HepG2 (cell line): ENCODE data around the gene CIBAR2. TPM values are rescaled to one million over a fixed set of nuclear protein-coding genes. Genes with fewer than 3 reads are reported as not detected.

Experiments used
- ADNP ChIP-seq: sonication (generic); formaldehyde crosslinking; IDR thresholded peaks from 2 replicates; pipeline ENCODE4 v1.4.0; 2020; ENCODE audit warnings: missing genetic modification reagents
- BCLAF1 ChIP-seq: fragments of 450-650 bp; IDR thresholded peaks from 2 replicates; pipeline ENCODE4 v1.6.1; 2017; ENCODE audit warnings: mild to moderate bottlenecking
- CBX2 ChIP-seq, 2 experiments: fragments of 200-600 bp in 1 of 2; sonication (generic); formaldehyde crosslinking in 1 of 2; IDR thresholded peaks; 2 replicates each; pipeline versions ENCODE4 v1.7.0 to v1.8.1; 2018 to 2022; ENCODE audit warnings: low read depth in 2 of 2, low read length in 1 of 2, mild to moderate bottlenecking in 1 of 2, missing genetic modification reagents in 1 of 2
- FOXM1 ChIP-seq: sonication (generic); formaldehyde crosslinking; IDR thresholded peaks from 2 replicates; pipeline ENCODE4 v1.5.0; 2020; ENCODE audit warnings: missing genetic modification reagents
- HBP1 ChIP-seq: IDR thresholded peaks from 2 replicates; pipeline ENCODE4 v1.6.1; 2016; ENCODE audit warnings: low read depth, control low read depth
- HNRNPLL ChIP-seq: fragments of 200-400 bp; formaldehyde crosslinking; IDR thresholded peaks from 2 replicates; pipeline ENCODE4 v1.6.1; 2017; ENCODE audit warnings: mild to moderate bottlenecking, low read depth, low read length; ENCODE audit not compliant: poor library complexity, severe bottlenecking
- TBX2 ChIP-seq: sonication (generic); formaldehyde crosslinking; IDR thresholded peaks from 2 replicates; pipeline ENCODE4 v1.5.0; 2020; ENCODE audit warnings: missing genetic modification reagents, mild to moderate bottlenecking, borderline replicate concordance
- TEAD2 ChIP-seq: sonication (generic); formaldehyde crosslinking; IDR thresholded peaks from 2 replicates; pipeline ENCODE4 v1.9.0; 2021; ENCODE audit warnings: missing genetic modification reagents
- YEATS2 ChIP-seq: sonication (generic); formaldehyde crosslinking; IDR thresholded peaks from 2 replicates; pipeline ENCODE4 v1.4.0; 2020; ENCODE audit warnings: missing genetic modification reagents, borderline replicate concordance
- ZBTB3 ChIP-seq: sonication (generic); formaldehyde crosslinking; IDR thresholded peaks from 2 replicates; pipeline ENCODE4 v1.4.0; 2020; ENCODE audit warnings: low read depth, mild to moderate bottlenecking, moderate library complexity, missing genetic modification reagents, borderline replicate concordance
- ZBTB46 ChIP-seq: sonication (generic); formaldehyde crosslinking; IDR thresholded peaks from 2 replicates; pipeline ENCODE4 v1.4.0; 2020; ENCODE audit warnings: mild to moderate bottlenecking, missing genetic modification reagents, borderline replicate concordance
- ZFP36L1 ChIP-seq: sonication (generic); formaldehyde crosslinking; IDR thresholded peaks from 2 replicates; pipeline ENCODE4 v1.8.0; 2022; ENCODE audit warnings: mild to moderate bottlenecking, missing genetic modification reagents, moderate library complexity
- ZNF235 ChIP-seq: sonication (generic); formaldehyde crosslinking; IDR thresholded peaks from 2 replicates; pipeline ENCODE4 v1.8.1; 2023; ENCODE audit warnings: mild to moderate bottlenecking, missing genetic modification reagents, borderline replicate concordance
- ZNF350 ChIP-seq: sonication (generic); formaldehyde crosslinking; IDR thresholded peaks from 2 replicates; pipeline ENCODE4 v1.4.0; 2020; ENCODE audit warnings: mild to moderate bottlenecking, low read depth, missing genetic modification reagents, borderline replicate concordance
- ZNF547 ChIP-seq: sonication (generic); formaldehyde crosslinking; IDR thresholded peaks from 2 replicates; pipeline ENCODE4 v1.5.1; 2020; ENCODE audit warnings: mild to moderate bottlenecking, missing genetic modification reagents
- ZNF629 ChIP-seq: sonication (generic); formaldehyde crosslinking; conservative IDR thresholded peaks from 2 replicates; pipeline ENCODE4 v1.5.0; 2020; ENCODE audit warnings: missing genetic modification reagents
- ZNF687 ChIP-seq: sonication (generic); formaldehyde crosslinking; IDR thresholded peaks from 2 replicates; pipeline ENCODE4 v1.5.1; 2020; ENCODE audit warnings: mild to moderate bottlenecking, missing genetic modification reagents, moderate library complexity
- ZSCAN5A ChIP-seq: sonication (generic); formaldehyde crosslinking; IDR thresholded peaks from 2 replicates; pipeline ENCODE4 v1.8.0; 2022; ENCODE audit warnings: mild to moderate bottlenecking, missing genetic modification reagents, borderline replicate concordance
- polyA plus RNA-seq, 8 experiments: library from polyadenylated mRNA; depleted of rRNA in 3 of 8; stranded (reverse) in 7 of 8; unstranded in 1 of 8; fragments of >200 nt; fragmentation: Illumina TruSeq in 4 of 8; extraction: Trizol in 4 of 8; gene quantifications; 2 replicates each; pipeline versions ENCODE4 v1.2.1 to v1.2.3, GENCODE V29; 2011 to 2016; ENCODE audit warnings: low read depth in 4 of 8, missing spikeins in 1 of 8, mixed read lengths in 1 of 8; ENCODE audit not compliant: insufficient read depth in 1 of 8
- total RNA-seq, 5 experiments: library from RNA; depleted of rRNA; stranded (reverse); fragments of >200 nt; fragmentation: Illumina TruSeq; extraction: Trizol; gene quantifications; 2 replicates each; pipeline ENCODE4 v1.2.3, GENCODE V29; 2016; ENCODE audit warnings: low read depth in 1 of 5

The CIBAR2 gene
- total and polyA plus RNA-seq, 2 of the 13 experiments (the other 11 are each of a cell fraction or from before 2014, with no cell fraction given): not detected

GRCh38 chr16:85153656-85154091 is 41.4 kb upstream of the CIBAR2 start (continued):
- TF ChIP-seq ZNF687 (CRISPR knock-in tag) (peak; percentile 72), ZNF350 (no peak; the same call in 1 of the 2 replicates), TBX2 (CRISPR knock-in tag) (no peak), ZBTB46 (CRISPR knock-in tag) (no peak), TEAD2 (CRISPR knock-in tag) (no peak), YEATS2 (no peak), ZFP36L1 (no peak), ZBTB3 (CRISPR knock-in tag) (no peak), CBX2 (IDR thresholded peaks at IDR 0.05; ENCODE audit: low read depth, low read length) (no peak), CBX2 (CRISPR knock-in tag; IDR thresholded peaks at IDR 0.05; ENCODE audit: low read depth) (no peak), HNRNPLL (no peak), ADNP (0 out of 2 replicates have a peak, but pooled peaks have one; percentile 15), HBP1 (CRISPR knock-in tag) (no peak), ZNF629 (CRISPR knock-in tag) (no peak), ZNF547 (no peak), BCLAF1 (no peak), ZSCAN5A (no peak), FOXM1 (CRISPR knock-in tag) (no peak), ZNF235 (no peak)
